Neuronal stem cell (in vitro differentiated cells): Measurements from ENCODE around the gene G6PC2.
A peak's percentile ranks its signal among the peaks of the same experiment; 100 is the strongest.

Experiments
- DNase-seq: peaks from one replicate; pipeline ENCODE4 v3.0.0-alpha.2; 2013; ENCODE audit warnings: low spot score
- H2AFZ ChIP-seq: one replicate; pipeline ENCODE4 v1.6.1; 2013; ENCODE audit warnings: mild to moderate bottlenecking, low read length, inconsistent platforms
- H2AK5ac ChIP-seq: 2 replicates; pipeline ENCODE4 v1.6.1; 2013; ENCODE audit warnings: low read depth, mild to moderate bottlenecking, inconsistent platforms, low read length, moderate library complexity, mixed read lengths
- H2BK120ac ChIP-seq: 2 replicates; pipeline ENCODE4 v1.6.1; 2013; ENCODE audit warnings: low read depth, mild to moderate bottlenecking, inconsistent platforms, low read length, moderate library complexity, mixed read lengths
- H2BK12ac ChIP-seq: one replicate; pipeline ENCODE4 v1.6.1; 2013; ENCODE audit warnings: low read length, inconsistent platforms
- H2BK15ac ChIP-seq: 2 replicates; pipeline ENCODE4 v1.6.1; 2013; ENCODE audit warnings: mild to moderate bottlenecking, low read length, inconsistent platforms, mixed read lengths
- H2BK5ac ChIP-seq: one replicate; pipeline ENCODE4 v1.6.1; 2013; ENCODE audit warnings: inconsistent platforms, mild to moderate bottlenecking, low read length, moderate library complexity
- H3K14ac ChIP-seq: one replicate; pipeline ENCODE4 v1.6.1; 2013; ENCODE audit warnings: low read length, inconsistent platforms
- H3K18ac ChIP-seq: 2 replicates; pipeline ENCODE4 v1.6.1; 2013; ENCODE audit warnings: low read length, inconsistent platforms
- H3K23ac ChIP-seq: 2 replicates; pipeline ENCODE4 v1.6.1; 2013; ENCODE audit warnings: low read depth, mild to moderate bottlenecking, mixed read lengths, low read length, inconsistent platforms; ENCODE audit not compliant: poor library complexity
- H3K27ac ChIP-seq: replicated peaks from 3 replicates; pipeline ENCODE4 v1.5.1; 2013; ENCODE audit warnings: low read length, inconsistent platforms
- H3K27me3 ChIP-seq, 3 experiments: 2 replicates each; pipeline ENCODE4 v1.6.1; 2013; ENCODE audit warnings: low read length in 3 of 3, mild to moderate bottlenecking in 2 of 3, inconsistent platforms in 1 of 3, low read depth in 1 of 3, mixed read lengths in 1 of 3, moderate library complexity in 1 of 3; ENCODE audit not compliant: control insufficient read depth in 3 of 3, insufficient read depth in 3 of 3
- H3K36me3 ChIP-seq, 2 donors: replicated peaks in 1 of 2; 2 replicates each; pipeline ENCODE4 v1.6.1; 2013; ENCODE audit warnings: low read length in 2 of 2; ENCODE audit not compliant: control insufficient read depth in 2 of 2, insufficient read depth in 2 of 2
- H3K4ac ChIP-seq: 2 replicates; pipeline ENCODE4 v1.6.1; 2013; ENCODE audit warnings: inconsistent platforms, mild to moderate bottlenecking, low read length, moderate library complexity
- H3K4me1 ChIP-seq, 2 donors: 1 replicate in 1 of 2; 2 replicates in 1 of 2; pipeline ENCODE4 v1.6.1; 2013; ENCODE audit warnings: low read length in 2 of 2, low read depth in 1 of 2; ENCODE audit not compliant: control insufficient read depth in 2 of 2, insufficient read depth in 1 of 2
- H3K4me2 ChIP-seq: one replicate; pipeline ENCODE4 v1.6.1; 2013; ENCODE audit warnings: mild to moderate bottlenecking, low read length, inconsistent platforms; ENCODE audit not compliant: insufficient read depth, poor library complexity, severe bottlenecking
- H3K4me3 ChIP-seq, 2 donors: 2 replicates each; pipeline ENCODE4 v1.5.1; 2013; ENCODE audit warnings: low read length in 2 of 2, mild to moderate bottlenecking in 2 of 2, inconsistent platforms in 1 of 2, moderate library complexity in 1 of 2
- H3K79me1 ChIP-seq: one replicate; pipeline ENCODE4 v1.6.1; 2013; ENCODE audit warnings: low read depth, mild to moderate bottlenecking, inconsistent platforms, low read length, moderate library complexity
- H3K9ac ChIP-seq: one replicate; pipeline ENCODE4 v1.6.1; 2013; ENCODE audit warnings: mild to moderate bottlenecking, low read depth, low read length, inconsistent platforms; ENCODE audit not compliant: poor library complexity
- H3K9me3 ChIP-seq, 2 donors: replicated peaks in 1 of 2; 2 replicates each; pipeline versions ENCODE3 to v1.6.1; 2013; ENCODE audit warnings: low read length in 2 of 2, mild to moderate bottlenecking in 2 of 2, inconsistent platforms in 1 of 2, low read depth in 1 of 2, mixed read lengths in 1 of 2, moderate library complexity in 1 of 2; ENCODE audit not compliant: control insufficient read depth in 2 of 2, insufficient read depth in 1 of 2
- H4K8ac ChIP-seq: one replicate; pipeline ENCODE4 v1.6.1; 2013; ENCODE audit warnings: low read depth, mild to moderate bottlenecking, inconsistent platforms, low read length, moderate library complexity
- H4K91ac ChIP-seq: one replicate; pipeline ENCODE4 v1.6.1; 2013; ENCODE audit warnings: low read length, low read depth, mild to moderate bottlenecking, inconsistent platforms; ENCODE audit not compliant: poor library complexity
- WGBS, 2 donors: extraction: QIAGEN DNeasy Blood & Tissue Kit; methylation state at CpG; one replicate each; pipeline ENCODE4 v1.1.7; 2013; ENCODE audit warnings: missing lambda C conversion rate in 2 of 2, mixed read lengths in 1 of 2; ENCODE audit not compliant: insufficient read length in 2 of 2, insufficient replicate concordance in 1 of 2; ENCODE audit errors: extremely low coverage in 2 of 2; 5-methylcytosine and 5-hydroxymethylcytosine counted together

The G6PC2 gene

DNA sequence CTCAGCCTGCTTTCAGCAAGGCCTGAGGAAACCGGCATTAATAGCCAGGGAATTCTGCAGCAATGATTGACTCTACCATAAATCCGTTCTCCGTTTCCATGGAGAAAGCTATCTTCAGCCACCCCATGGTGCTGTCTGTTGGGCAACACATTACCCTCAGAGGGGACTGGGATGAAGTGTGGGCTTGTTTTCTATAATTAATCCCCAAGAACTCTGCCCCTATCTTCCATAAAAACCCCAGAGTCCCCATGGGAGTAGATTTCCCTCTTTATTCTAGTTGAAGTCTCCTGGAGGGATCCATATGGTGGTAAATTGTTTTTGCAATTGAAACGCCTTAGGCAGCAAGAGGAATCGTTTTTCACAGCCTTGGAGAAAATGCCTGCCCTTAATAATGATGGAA lies 9.2 kb downstream of the G6PC2 start:
- no peak overlapping the region for H3K4me2 ChIP-seq
- H3K9ac ChIP-seq: no peak overlapping the region
- no peak overlapping the region for H3K4me3 ChIP-seq
- H2BK120ac ChIP-seq: no peak overlapping the region
- no peak overlapping the region for H3K27ac ChIP-seq
- DNase-seq: no peak
- no peak overlapping the region for H3K23ac ChIP-seq
- no peak overlapping the region for H2BK12ac ChIP-seq
- H2BK15ac ChIP-seq: no peak overlapping the region
- H4K91ac ChIP-seq: no peak overlapping the region
- H3K36me3 ChIP-seq: no peaks in the 10 kb centered on the region
- H2BK5ac ChIP-seq: no peak overlapping the region
- no peaks in the 10 kb centered on the region for H3K27me3 ChIP-seq
- no peak overlapping the region for H2AFZ ChIP-seq
- no peak overlapping the region for H3K14ac ChIP-seq
- WGBS, 2 donors: no CpG with 5 or more reads among the region's 5 CpGs
- no peak overlapping the region for H3K4ac ChIP-seq
- no peak overlapping the region for H3K18ac ChIP-seq
- H2AK5ac ChIP-seq: no peak overlapping the region
- H4K8ac ChIP-seq: no peak overlapping the region
- no peaks in the 10 kb centered on the region for H3K9me3 ChIP-seq
- H3K4me1 ChIP-seq: peaks cover 6 to 10% of the 10 kb centered on the region in 2 donors
- H3K79me1 ChIP-seq: no peaks in the 10 kb centered on the region

DNA sequence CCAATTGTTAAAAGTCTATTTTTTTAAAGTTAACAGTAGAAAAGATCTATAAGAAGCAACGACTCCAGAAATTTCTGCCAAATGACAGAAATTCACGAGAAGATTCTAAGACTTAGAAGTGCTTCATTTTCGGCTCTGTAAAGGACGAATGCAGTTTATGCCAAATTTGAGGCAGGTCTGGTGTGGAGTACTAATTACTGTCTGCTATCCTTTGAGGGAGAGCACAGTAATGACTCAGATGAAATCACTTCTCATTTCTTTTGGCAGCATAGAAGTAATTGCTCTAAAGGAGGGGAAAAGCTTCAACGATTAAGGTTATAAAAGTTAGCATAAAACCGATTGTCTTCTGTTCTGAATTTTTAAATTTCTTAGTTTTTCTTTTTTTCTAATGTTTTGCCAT lies 11.4 kb downstream of the G6PC2 start:
- no peak overlapping the region for H2BK12ac ChIP-seq
- H2BK15ac ChIP-seq: no peak overlapping the region
- no peak overlapping the region for H4K8ac ChIP-seq
- H3K4me2 ChIP-seq: no peak overlapping the region
- H2AFZ ChIP-seq: no peak overlapping the region
- no peak for DNase-seq
- H3K9me3 ChIP-seq: peaks cover 6 to 9% of the 10 kb centered on the region in 2 donors
- no peaks in the 10 kb centered on the region for H3K27me3 ChIP-seq
- H3K18ac ChIP-seq: no peak overlapping the region
- no peak overlapping the region for H2AK5ac ChIP-seq
- H3K4me3 ChIP-seq: no peak overlapping the region
- H3K4me1 ChIP-seq: peaks cover 6 to 10% of the 10 kb centered on the region in 2 donors
- WGBS, 2 donors: no CpG with 5 or more reads among the region's 6 CpGs
- H2BK120ac ChIP-seq: no peak overlapping the region
- H3K14ac ChIP-seq: no peak overlapping the region
- H3K23ac ChIP-seq: no peak overlapping the region
- H3K9ac ChIP-seq: no peak overlapping the region
- no peaks in the 10 kb centered on the region for H3K36me3 ChIP-seq
- H3K79me1 ChIP-seq: no peaks in the 10 kb centered on the region
- H4K91ac ChIP-seq: no peak overlapping the region
- no peak overlapping the region for H2BK5ac ChIP-seq
- H3K27ac ChIP-seq: no peak overlapping the region
- no peak overlapping the region for H3K4ac ChIP-seq

DNA sequence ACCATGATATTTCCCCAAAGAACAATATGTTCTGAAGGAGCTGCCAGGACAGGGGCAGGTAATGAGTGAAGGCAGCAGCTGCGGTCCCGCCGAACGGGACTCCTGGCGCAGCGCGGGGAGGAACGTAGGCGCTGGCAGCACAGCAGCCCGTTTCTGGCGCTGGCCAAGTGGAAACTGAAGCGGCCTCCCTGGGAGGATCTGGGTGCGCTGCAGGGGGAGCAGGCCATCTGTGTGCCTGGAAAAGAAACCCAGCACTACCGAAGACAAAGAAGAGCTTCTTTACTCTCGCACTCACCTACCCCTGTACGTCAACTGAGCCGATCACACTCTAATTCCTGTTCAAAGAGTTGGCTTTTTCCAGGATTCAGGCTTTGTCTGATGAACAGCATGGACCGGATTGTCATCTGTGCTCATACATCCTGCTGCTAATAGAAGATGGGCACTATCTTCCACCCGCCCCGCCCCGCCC lies 11.8 kb downstream of the G6PC2 start:
- no peak overlapping the region for H3K4ac ChIP-seq
- no peak overlapping the region for H3K14ac ChIP-seq
- H2BK5ac ChIP-seq: no peak overlapping the region
- no peaks in the 10 kb centered on the region for H3K79me1 ChIP-seq
- peak overlapping the region; percentile 82 for H3K18ac ChIP-seq
- H2AK5ac ChIP-seq: no peak overlapping the region
- peaks cover 6% of the 10 kb centered on the region in 2 donors for H3K4me1 ChIP-seq
- H3K4me3 ChIP-seq: peak overlapping the region in 1 of 2 donors; percentile 10
- no peak overlapping the region for H3K9ac ChIP-seq
- H3K23ac ChIP-seq: no peak overlapping the region
- peaks cover 6 to 9% of the 10 kb centered on the region in 2 donors for H3K9me3 ChIP-seq
- DNase-seq: no peak
- no peak overlapping the region for H4K8ac ChIP-seq
- WGBS, 2 donors: no CpG with 5 or more reads among the region's 21 CpGs
- H4K91ac ChIP-seq: no peak overlapping the region
- H3K27me3 ChIP-seq: no peaks in the 10 kb centered on the region
- peak overlapping the region; percentile 47 for H3K4me2 ChIP-seq
- H3K36me3 ChIP-seq: no peaks in the 10 kb centered on the region
- H3K27ac ChIP-seq: no peak overlapping the region
- H2AFZ ChIP-seq: peak overlapping the region; percentile 74
- H2BK120ac ChIP-seq: no peak overlapping the region
- H2BK12ac ChIP-seq: no peak overlapping the region
- H2BK15ac ChIP-seq: no peak overlapping the region

DNA sequence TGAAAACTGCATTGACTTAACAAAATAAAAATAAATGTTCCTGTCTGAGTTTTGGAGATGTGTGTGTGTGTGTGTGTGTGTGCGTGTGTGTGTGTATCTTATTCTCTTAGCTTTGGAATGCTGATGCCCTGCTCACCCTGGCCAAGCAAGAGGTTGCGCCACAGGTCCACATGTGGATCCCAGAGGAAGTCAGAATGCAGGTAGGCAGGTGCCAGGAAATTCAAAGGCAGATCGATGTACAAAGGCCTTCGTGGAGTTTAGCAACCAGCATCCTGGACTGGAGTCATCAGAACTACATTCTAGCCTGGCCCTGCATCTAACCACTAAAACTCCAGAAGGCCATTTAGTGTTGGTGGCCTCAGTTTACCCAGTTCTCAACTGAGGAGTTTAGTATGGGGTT lies 12.4 kb downstream of the G6PC2 start:
- Histone ChIP-seq H3K9me3 (peaks cover 6 to 9% of the 10 kb centered on the region in 2 donors), H3K79me1 (no peaks in the 10 kb centered on the region), H3K14ac (no peak overlapping the region), H3K36me3 (no peaks in the 10 kb centered on the region), H3K27ac (no peak overlapping the region), H2BK12ac (no peak overlapping the region), H3K18ac (no peak overlapping the region), H3K23ac (no peak overlapping the region), H4K8ac (no peak overlapping the region), H3K4ac (no peak overlapping the region), H2BK15ac (no peak overlapping the region), H2BK5ac (no peak overlapping the region), H3K4me2 (no peak overlapping the region), H3K9ac (no peak overlapping the region), H3K4me1 (peaks cover 5 to 6% of the 10 kb centered on the region in 2 donors), H2AFZ (no peak overlapping the region), H4K91ac (no peak overlapping the region), H2AK5ac (no peak overlapping the region), H3K27me3 (no peaks in the 10 kb centered on the region), H3K4me3 (peak overlapping the region in 1 of 2 donors; percentile 6), H2BK120ac (no peak overlapping the region)
- no peak for DNase-seq
- WGBS, 2 donors: no CpG with 5 or more reads among the region's 4 CpGs
